DND-41 (cell line): Measurements from ENCODE around the gene CYTH3.

Experiments
- ATAC-seq: fragments of 200-7000 bp; cut with Tn5 transposase; 3 replicates; pipeline ENCODE4 v1.9.1; 2021; ENCODE audit warnings: low read depth; ENCODE audit not compliant: insufficient read depth
- DNase-seq: peaks from one replicate; pipeline ENCODE4 v3.0.0-alpha.2; 2020
- H2AFZ ChIP-seq: 2 replicates; pipeline ENCODE4 v1.6.0; 2012; ENCODE audit warnings: low read depth, low read length
- H3K27ac ChIP-seq: 2 replicates; pipeline ENCODE4 v1.5.1; 2012; ENCODE audit warnings: low read length, inconsistent platforms
- H3K27me3 ChIP-seq: fragments of 200-600 bp; sonication (generic); 2 replicates; pipeline ENCODE4 v1.6.0; 2012; ENCODE audit warnings: low read length, mild to moderate bottlenecking, inconsistent platforms; ENCODE audit not compliant: insufficient read depth, poor library complexity
- H3K36me3 ChIP-seq: 2 replicates; pipeline ENCODE4 v1.5.1; 2012; ENCODE audit warnings: low read length, inconsistent platforms; ENCODE audit not compliant: insufficient read depth
- H3K4me1 ChIP-seq: 2 replicates; pipeline ENCODE4 v1.5.1; 2012; ENCODE audit warnings: mild to moderate bottlenecking, low read length; ENCODE audit not compliant: insufficient read depth
- H3K4me2 ChIP-seq: 2 replicates; pipeline ENCODE4 v1.6.0; 2012; ENCODE audit warnings: mild to moderate bottlenecking, moderate library complexity, low read length, inconsistent platforms; ENCODE audit not compliant: insufficient read depth
- H3K4me3 ChIP-seq, 2 experiments: fragments of 200-600 bp in 1 of 2; shearing (Covaris generic) in 1 of 2; 2 replicates each; pipeline ENCODE4 v1.5.1; 2012 to 2016; ENCODE audit warnings: inconsistent platforms in 2 of 2, low read length in 2 of 2, mild to moderate bottlenecking in 2 of 2, low read depth in 1 of 2, moderate library complexity in 1 of 2
- H3K79me2 ChIP-seq: 2 replicates; pipeline ENCODE4 v1.6.0; 2012; ENCODE audit warnings: low read length, inconsistent platforms; ENCODE audit not compliant: insufficient read depth
- H3K9ac ChIP-seq: 2 replicates; pipeline ENCODE4 v1.6.0; 2012; ENCODE audit warnings: low read depth, mild to moderate bottlenecking, inconsistent platforms, low read length, moderate library complexity
- H3K9me3 ChIP-seq: 2 replicates; pipeline ENCODE4 v1.5.1; 2012; ENCODE audit warnings: low read length, moderate library complexity, mild to moderate bottlenecking, inconsistent platforms; ENCODE audit not compliant: insufficient read depth, severe bottlenecking
- H4K20me1 ChIP-seq: 2 replicates; pipeline ENCODE4 v1.6.0; 2012; ENCODE audit warnings: low read length; ENCODE audit not compliant: insufficient read depth
- CTCF ChIP-seq: IDR thresholded peaks from 2 replicates; pipeline ENCODE4 v1.5.1; 2012; ENCODE audit warnings: borderline replicate concordance, low read length, moderate library complexity, mild to moderate bottlenecking; ENCODE audit not compliant: poor library complexity, severe bottlenecking; ENCODE audit errors: extremely low read depth
- EZH2 ChIP-seq: IDR thresholded peaks from 3 replicates; pipeline ENCODE4 v1.6.1; 2012; ENCODE audit warnings: borderline replicate concordance, low read depth, mild to moderate bottlenecking, moderate library complexity, low read length, inconsistent platforms; ENCODE audit not compliant: severe bottlenecking

The CYTH3 gene

GRCh38 chr7:6205971-6206660 lies 66.3 kb downstream of the CYTH3 start:
- no peaks in the 10 kb centered on the region for H3K27me3 ChIP-seq
- H4K20me1 ChIP-seq = no peaks in the 10 kb centered on the region
- ATAC-seq (no peak), DNase-seq (no peak)
- H3K9me3 ChIP-seq = no peaks in the 10 kb centered on the region
- H3K79me2 ChIP-seq = no peaks in the 10 kb centered on the region
- no peak overlapping the region for H2AFZ ChIP-seq
- H3K4me1 ChIP-seq = no peaks in the 10 kb centered on the region
- H3K27ac ChIP-seq = no peak overlapping the region
- no peak for TF ChIP-seq CTCF
- TF ChIP-seq EZH2 = no peak
- H3K4me3 ChIP-seq = no peak overlapping the region
- no peak overlapping the region for H3K4me2 ChIP-seq
- no peaks in the 10 kb centered on the region for H3K36me3 ChIP-seq
- no peak overlapping the region for H3K9ac ChIP-seq

- 0 out of 2 replicates have a peak, but pooled peaks cover 2% of the 10 kb centered on the region for H4K20me1 ChIP-seq
- H2AFZ ChIP-seq = no peak overlapping the region
- no peak for ATAC-seq
- H3K27ac ChIP-seq = no peak overlapping the region
- H3K27me3 ChIP-seq = no peaks in the 10 kb centered on the region
- H3K9me3 ChIP-seq = no peaks in the 10 kb centered on the region
- H3K79me2 ChIP-seq = no peaks in the 10 kb centered on the region
- H3K9ac ChIP-seq = no peak overlapping the region
- no peaks in the 10 kb centered on the region for H3K4me1 ChIP-seq
- TF ChIP-seq EZH2 (no peak), CTCF (no peak)
- no peaks in the 10 kb centered on the region for H3K36me3 ChIP-seq
- H3K4me2 ChIP-seq = no peak overlapping the region
- H3K4me3 ChIP-seq = no peak overlapping the region
- DNase-seq = no peak
Measured at GRCh38 chr7:6203381-6203780, 69.0 kb downstream of the CYTH3 start.

- Histone ChIP-seq H3K4me2 (no peak overlapping the region), H4K20me1 (peaks cover 2% of the 10 kb centered on the region; the same call in 1 of the 2 replicates), H3K27ac (no peak overlapping the region), H3K36me3 (no peaks in the 10 kb centered on the region), H3K4me3 (no peak overlapping the region), H3K79me2 (no peaks in the 10 kb centered on the region), H3K9ac (no peak overlapping the region), H2AFZ (no peak overlapping the region), H3K4me1 (no peaks in the 10 kb centered on the region), H3K9me3 (no peaks in the 10 kb centered on the region), H3K27me3 (no peaks in the 10 kb centered on the region)
- ATAC-seq = no peak
- no peak for TF ChIP-seq EZH2
- no peak for TF ChIP-seq CTCF
- no peak for DNase-seq
Measured at GRCh38 chr7:6202117-6202516, 70.3 kb downstream of the CYTH3 start.

- ATAC-seq (no peak), DNase-seq (no peak)
- Histone ChIP-seq H3K9me3 (no peaks in the 10 kb centered on the region), H3K4me1 (no peaks in the 10 kb centered on the region), H4K20me1 (peaks cover 2% of the 10 kb centered on the region; the same call in 1 of the 2 replicates), H3K4me3 (no peak overlapping the region), H3K36me3 (no peaks in the 10 kb centered on the region), H3K79me2 (no peaks in the 10 kb centered on the region), H3K27me3 (no peaks in the 10 kb centered on the region), H3K9ac (no peak overlapping the region), H3K4me2 (no peak overlapping the region), H3K27ac (no peak overlapping the region), H2AFZ (no peak overlapping the region)
- TF ChIP-seq EZH2 = no peak
- TF ChIP-seq CTCF = no peak
Measured at GRCh38 chr7:6200971-6201370, 71.5 kb downstream of the CYTH3 start.
